ENCODE data around the gene MYBBP1A.

MYBBP1A gene

GRCh38 chr17:4515501-4515900 is 39.7 kb downstream of the MYBBP1A start:
- Mint-ChIP-seq H3K9me3 (no peaks in the 10 kb centered on the region), H3K4me1 (ENCODE audit: low read depth in 2 of 2) (peaks cover 9 to 12% of the 10 kb centered on the region in 2 donors), H3K27ac (no peak overlapping the region), H3K27me3 (no peaks in the 10 kb centered on the region), H3K4me3 (no peak overlapping the region), H3K36me3 (ENCODE audit: insufficient read depth) (no peaks in the 10 kb centered on the region)
- no peak for ATAC-seq (replicated peaks)
- DNase-seq = no peak

- ATAC-seq (replicated peaks) (no peak), DNase-seq (no peak)
- Mint-ChIP-seq H3K4me3 (no peak overlapping the region), H3K4me1 (ENCODE audit: low read depth in 2 of 2) (peaks cover 10 to 12% of the 10 kb centered on the region in 2 donors), H3K36me3 (ENCODE audit: insufficient read depth) (no peaks in the 10 kb centered on the region), H3K27me3 (peaks cover 0 to under 1% of the 10 kb centered on the region in 2 donors), H3K27ac (no peak overlapping the region), H3K9me3 (no peaks in the 10 kb centered on the region)
Measured at GRCh38 chr17:4514779-4515178, 40.4 kb downstream of the MYBBP1A start.

- Mint-ChIP-seq H3K36me3 (ENCODE audit: insufficient read depth) (no peaks in the 10 kb centered on the region), H3K9me3 (no peaks in the 10 kb centered on the region), H3K27me3 (peaks cover 0 to 6% of the 10 kb centered on the region in 2 donors), H3K27ac (no peak overlapping the region), H3K4me3 (no peak overlapping the region), H3K4me1 (ENCODE audit: low read depth in 2 of 2) (peaks cover 15 to 18% of the 10 kb centered on the region in 2 donors)
- ATAC-seq (replicated peaks) (no peak), DNase-seq (no peak)
Measured at GRCh38 chr17:4514206-4514605, 41.0 kb downstream of the MYBBP1A start.

GRCh38 chr17:4513113-4514032 is 41.8 kb downstream of the MYBBP1A start:
- peaks cover 22 to 26% of the 10 kb centered on the region in 2 donors for H3K4me1 Mint-ChIP-seq (ENCODE audit: low read depth in 2 of 2)

GRCh38 chr17:4512156-4513112 is 42.8 kb downstream of the MYBBP1A start:
- no peak overlapping the region for H3K4me3 Mint-ChIP-seq
- H3K9me3 Mint-ChIP-seq = no peaks in the 10 kb centered on the region
- no peaks in the 10 kb centered on the region for H3K36me3 Mint-ChIP-seq (ENCODE audit: insufficient read depth)
- no peak overlapping the region for H3K27ac Mint-ChIP-seq
- H3K27me3 Mint-ChIP-seq = peaks cover 0 to 13% of the 10 kb centered on the region in 2 donors
- no peak for ATAC-seq (replicated peaks)
- no peak for DNase-seq
- H3K4me1 Mint-ChIP-seq (ENCODE audit: low read depth in 2 of 2) = peaks cover 23 to 29% of the 10 kb centered on the region in 2 donors

More at GRCh38 chr17:4513113-4514032, 41.8 kb downstream of the MYBBP1A start:
- Mint-ChIP-seq H3K27me3 (peaks cover 0 to 13% of the 10 kb centered on the region in 2 donors), H3K27ac (no peak overlapping the region), H3K4me3 (no peak overlapping the region), H3K36me3 (ENCODE audit: insufficient read depth) (no peaks in the 10 kb centered on the region), H3K9me3 (no peaks in the 10 kb centered on the region)
- DNase-seq (no peak), ATAC-seq (replicated peaks) (no peak)

GRCh38 chr17:4511199-4511932 is 43.8 kb downstream of the MYBBP1A start:
- Mint-ChIP-seq H3K36me3 (ENCODE audit: insufficient read depth) (no peaks in the 10 kb centered on the region), H3K27ac (no peak overlapping the region), H3K4me3 (no peak overlapping the region), H3K9me3 (no peaks in the 10 kb centered on the region), H3K27me3 (peaks cover 0 to 13% of the 10 kb centered on the region in 2 donors), H3K4me1 (ENCODE audit: low read depth in 2 of 2) (peaks cover 23 to 29% of the 10 kb centered on the region in 2 donors)
- ATAC-seq (replicated peaks) (no peak), DNase-seq (no peak)

GRCh38 chr17:4510618-4510941 is 44.6 kb downstream of the MYBBP1A start:
- no peak for ATAC-seq (replicated peaks)
- DNase-seq = no peak
- Mint-ChIP-seq H3K27me3 (peaks cover 0 to 13% of the 10 kb centered on the region in 2 donors), H3K36me3 (ENCODE audit: insufficient read depth) (no peaks in the 10 kb centered on the region), H3K9me3 (no peaks in the 10 kb centered on the region), H3K27ac (no peak overlapping the region), H3K4me3 (no peak overlapping the region), H3K4me1 (ENCODE audit: low read depth in 2 of 2) (peaks cover 24 to 29% of the 10 kb centered on the region in 2 donors)

- H3K36me3 Mint-ChIP-seq (ENCODE audit: insufficient read depth) = no peaks in the 10 kb centered on the region
- ATAC-seq (replicated peaks) (no peak), DNase-seq (no peak)
- no peaks in the 10 kb centered on the region for H3K9me3 Mint-ChIP-seq
- peak overlapping the region in 1 of 2 donors; percentile 45 for H3K4me3 Mint-ChIP-seq
- H3K27ac Mint-ChIP-seq = no peak overlapping the region
- H3K4me1 Mint-ChIP-seq (ENCODE audit: low read depth in 2 of 2) = peaks cover 25 to 30% of the 10 kb centered on the region in 2 donors
- H3K27me3 Mint-ChIP-seq = peaks cover 0 to 17% of the 10 kb centered on the region in 2 donors
Measured at GRCh38 chr17:4509923-4510617, 45.1 kb downstream of the MYBBP1A start.

- ATAC-seq (replicated peaks) = peak; percentile 75
- Mint-ChIP-seq H3K27ac (peak overlapping the region; percentile 2 to 81), H3K36me3 (ENCODE audit: insufficient read depth) (no peaks in the 10 kb centered on the region), H3K4me1 (ENCODE audit: low read depth in 2 of 2) (peaks cover 30 to 36% of the 10 kb centered on the region in 2 donors), H3K9me3 (no peaks in the 10 kb centered on the region), H3K4me3 (peak overlapping the region; percentile 45 to 60), H3K27me3 (peaks cover 0 to 24% of the 10 kb centered on the region in 2 donors)
- peak in 1 of 3 experiments; percentile 17 for DNase-seq
Measured at GRCh38 chr17:4509401-4509800, 45.8 kb downstream of the MYBBP1A start.

- peak overlapping the region in 1 of 2 donors; percentile 60 for H3K4me3 Mint-ChIP-seq
- H3K27ac Mint-ChIP-seq = peak overlapping the region in 1 of 2 donors; percentile 28
- peaks cover 38 to 39% of the 10 kb centered on the region in 2 donors for H3K4me1 Mint-ChIP-seq (ENCODE audit: low read depth in 2 of 2)
- no peaks in the 10 kb centered on the region for H3K36me3 Mint-ChIP-seq (ENCODE audit: insufficient read depth)
- no peak for ATAC-seq (replicated peaks)
- H3K27me3 Mint-ChIP-seq = peaks cover 0 to 36% of the 10 kb centered on the region in 2 donors
- no peak for DNase-seq
- no peaks in the 10 kb centered on the region for H3K9me3 Mint-ChIP-seq
Measured at GRCh38 chr17:4508207-4508606, 47.0 kb downstream of the MYBBP1A start.

- Mint-ChIP-seq H3K36me3 (ENCODE audit: insufficient read depth) (no peaks in the 10 kb centered on the region), H3K4me3 (no peak overlapping the region), H3K27me3 (peaks cover 0 to 43% of the 10 kb centered on the region in 2 donors), H3K4me1 (ENCODE audit: low read depth in 2 of 2) (peaks cover 36 to 39% of the 10 kb centered on the region in 2 donors), H3K27ac (peak overlapping the region in 1 of 2 donors; percentile 28), H3K9me3 (no peaks in the 10 kb centered on the region)
- DNase-seq (no peak), ATAC-seq (replicated peaks) (no peak)
Measured at GRCh38 chr17:4507361-4508111, 47.6 kb downstream of the MYBBP1A start.

- Mint-ChIP-seq H3K4me1 (ENCODE audit: low read depth in 2 of 2) (peaks cover 36 to 38% of the 10 kb centered on the region in 2 donors), H3K36me3 (ENCODE audit: insufficient read depth) (no peaks in the 10 kb centered on the region), H3K27me3 (peaks cover 0 to 47% of the 10 kb centered on the region in 2 donors), H3K4me3 (no peak overlapping the region), H3K27ac (no peak overlapping the region), H3K9me3 (no peaks in the 10 kb centered on the region)
- DNase-seq (no peak), ATAC-seq (replicated peaks) (no peak)
Measured at GRCh38 chr17:4506892-4507291, 48.3 kb downstream of the MYBBP1A start.
